Spleen (tissue), 11 donors: ENCODE data around the gene CCDC92. TPM values are rescaled to one million over a fixed set of nuclear protein-coding genes. Genes with fewer than 3 reads are reported as not detected.

Source experiments
- DNase-seq: peaks from one replicate; pipeline ENCODE4 v3.0.0-alpha.2; 2020
- H3K27ac ChIP-seq, 8 donors: fragments of 200-600 bp; sonication (generic) in 7 of 8; 1 replicate in 4 of 8; 2 replicates in 4 of 8; pipeline versions ENCODE4 v1.5.0 to v1.8.0; 2016 to 2021; ENCODE audit warnings: inconsistent platforms in 4 of 8, mild to moderate bottlenecking in 4 of 8, moderate library complexity in 1 of 8
- H3K27me3 ChIP-seq, 7 donors: fragments of 200-600 bp; sonication (generic) in 6 of 7; replicated peaks in 1 of 7; 1 replicate in 4 of 7; 2 replicates in 3 of 7; pipeline versions ENCODE4 v1.5.0 to v1.8.0; 2016 to 2021; ENCODE audit warnings: inconsistent platforms in 3 of 7, mild to moderate bottlenecking in 1 of 7
- H3K36me3 ChIP-seq, 6 donors: fragments of 200-600 bp; sonication (generic) in 5 of 6; 1 replicate in 4 of 6; 2 replicates in 2 of 6; pipeline versions ENCODE4 v1.5.0 to v1.8.0; 2016 to 2021; ENCODE audit warnings: inconsistent platforms in 2 of 6
- H3K4me1 ChIP-seq, 6 donors: fragments of 200-600 bp; sonication (generic) in 5 of 6; 1 replicate in 3 of 6; 2 replicates in 3 of 6; pipeline versions ENCODE4 v1.5.0 to v1.8.0; 2016 to 2021; ENCODE audit warnings: inconsistent platforms in 3 of 6
- H3K4me3 ChIP-seq, 8 donors: fragments of 200-600 bp; sonication (generic) in 7 of 8; 1 replicate in 4 of 8; 2 replicates in 4 of 8; pipeline versions ENCODE4 v1.5.0 to v1.8.0; 2016 to 2021; ENCODE audit warnings: inconsistent platforms in 4 of 8, mild to moderate bottlenecking in 4 of 8, moderate library complexity in 2 of 8
- H3K9me3 ChIP-seq, 8 donors: fragments of 200-600 bp; sonication (generic) in 7 of 8; 1 replicate in 4 of 8; 2 replicates in 4 of 8; pipeline versions ENCODE4 v1.5.0 to v1.8.0; 2016 to 2021; ENCODE audit warnings: inconsistent platforms in 4 of 8
- POLR2A ChIP-seq, 3 donors: fragments of 450-650 bp; IDR thresholded peaks; one replicate each; pipeline ENCODE4 v1.5.1; 2017; ENCODE audit warnings: antibody characterized with exemption in 3 of 3, mild to moderate bottlenecking in 1 of 3
- POLR2AphosphoS5 ChIP-seq, 3 donors: sonication (generic); formaldehyde crosslinking; IDR thresholded peaks; one replicate each; pipeline ENCODE4 v1.5.1; 2017; ENCODE audit warnings: antibody characterized with exemption in 3 of 3
- WGBS, 5 donors: extraction: QIAGEN DNeasy Blood & Tissue Kit in 3 of 5; methylation state at CpG; one replicate each; pipeline versions ENCODE4 v1.1.5 to v1.1.7; 2013 to 2018; 5-methylcytosine and 5-hydroxymethylcytosine counted together
- intact Hi-C: fragments of 100-400 bp; cut with DNase I; formaldehyde crosslinking; loops from one replicate; pipeline ENCODE4 v1.15.0; 2023; ENCODE audit warnings: low total_unique reads
- polyA plus RNA-seq, 3 donors: library from polyadenylated mRNA; stranded (reverse); fragments of 200-250 nt; gene quantifications; one replicate each; pipeline ENCODE4 v1.2.1, GENCODE V29; 2013
- total RNA-seq, 7 donors: library from RNA; depleted of rRNA in 3 of 7; stranded (reverse); fragments of >200 nt in 3 of 7; fragmentation: NEBNext Ultra II Directional in 4 of 7; extraction: Animal tissue kit (Norgen Biotek cat#: 25700) in 4 of 7; gene quantifications; one replicate each; pipeline versions ENCODE4 v1.1.0 to v1.2.1, GENCODE V29; 2016 to 2021
- TF ChIP-seq, protein P1 (sequence below), 11 experiments: fragments of 200-600 bp in 7 of 11; fragments of 450-650 bp in 4 of 11; sonication (generic) in 4 of 11; IDR thresholded peaks in 8 of 11; conservative IDR thresholded peaks in 3 of 11; 1 replicate in 7 of 11; 2 replicates in 4 of 11; pipeline versions ENCODE4 v1.4.0 to v1.8.0; 2016 to 2021; ENCODE audit warnings: antibody characterized with exemption in 11 of 11, inconsistent platforms in 4 of 11, mild to moderate bottlenecking in 1 of 11
- donor health status: healthy with polysubstance abuse.
- donor health status: DM: no; HTN: no; CAD: no; lungs with moderate emphysema.
- donor health status: DM: no; HTN: no; CAD: no.
- donor health status: Bipolar disorder and iron deficiency.
- donor health status: healthy.
- donor health status: DM: no; HTN: no; CAD: no.
- donor health status: DM: yes; HTN: yes; CAD: no.

CCDC92 gene
- total and polyA plus RNA-seq, 10 donors: 16.0 to 36.7 (median 27.8) TPM

DNA sequence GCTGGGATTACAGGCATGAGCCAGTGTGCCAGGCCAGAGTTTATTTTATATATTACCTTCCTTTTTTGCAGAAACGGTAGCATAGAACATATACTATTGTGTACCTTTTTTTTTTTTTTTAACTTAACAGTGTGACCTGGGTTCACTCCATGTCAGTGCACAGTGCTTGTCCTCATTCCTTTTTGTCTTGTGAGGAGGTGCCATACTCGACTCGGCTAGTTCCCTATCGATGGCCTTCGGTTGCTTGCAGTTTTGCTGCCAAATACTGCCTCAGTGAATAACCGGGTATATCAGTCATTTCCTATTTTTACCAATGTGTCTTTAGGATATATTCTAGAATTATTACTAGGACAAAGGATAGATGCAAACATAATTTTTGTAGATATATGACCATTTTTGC lies 37.1 kb upstream of the CCDC92 start:
- WGBS, 5 donors: 81 to 96% (median 93%) methylated on average over 6 of the region's 6 CpGs
- H3K4me1 ChIP-seq: peaks cover 0 to 36% (median 25%) of the 10 kb centered on the region in 6 donors

DNA sequence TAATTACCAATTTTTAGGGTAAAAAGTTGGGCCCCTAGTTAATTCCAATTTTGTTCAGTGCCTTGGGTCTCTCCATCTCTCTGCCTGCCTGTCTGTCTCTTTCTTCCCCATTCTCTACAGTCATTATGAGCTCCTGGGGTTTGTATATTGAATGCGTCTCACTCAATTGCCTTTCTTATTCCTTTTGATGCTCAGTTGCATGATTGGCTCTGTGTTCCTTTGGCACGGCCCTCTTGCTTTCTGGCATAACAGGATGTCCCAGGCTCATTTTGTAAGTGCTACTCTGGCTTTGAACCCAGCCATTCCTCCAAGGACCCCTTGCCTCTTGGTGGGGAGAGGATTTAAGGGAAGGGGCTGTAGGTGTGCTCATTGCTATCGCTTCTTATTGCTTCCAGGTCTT lies 36.0 kb upstream of the CCDC92 start:
- TF ChIP-seq POLR2AphosphoS5 (IDR thresholded peaks at IDR 0.05): no peak
- TF ChIP-seq, protein P1, sequence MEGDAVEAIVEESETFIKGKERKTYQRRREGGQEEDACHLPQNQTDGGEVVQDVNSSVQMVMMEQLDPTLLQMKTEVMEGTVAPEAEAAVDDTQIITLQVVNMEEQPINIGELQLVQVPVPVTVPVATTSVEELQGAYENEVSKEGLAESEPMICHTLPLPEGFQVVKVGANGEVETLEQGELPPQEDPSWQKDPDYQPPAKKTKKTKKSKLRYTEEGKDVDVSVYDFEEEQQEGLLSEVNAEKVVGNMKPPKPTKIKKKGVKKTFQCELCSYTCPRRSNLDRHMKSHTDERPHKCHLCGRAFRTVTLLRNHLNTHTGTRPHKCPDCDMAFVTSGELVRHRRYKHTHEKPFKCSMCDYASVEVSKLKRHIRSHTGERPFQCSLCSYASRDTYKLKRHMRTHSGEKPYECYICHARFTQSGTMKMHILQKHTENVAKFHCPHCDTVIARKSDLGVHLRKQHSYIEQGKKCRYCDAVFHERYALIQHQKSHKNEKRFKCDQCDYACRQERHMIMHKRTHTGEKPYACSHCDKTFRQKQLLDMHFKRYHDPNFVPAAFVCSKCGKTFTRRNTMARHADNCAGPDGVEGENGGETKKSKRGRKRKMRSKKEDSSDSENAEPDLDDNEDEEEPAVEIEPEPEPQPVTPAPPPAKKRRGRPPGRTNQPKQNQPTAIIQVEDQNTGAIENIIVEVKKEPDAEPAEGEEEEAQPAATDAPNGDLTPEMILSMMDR (IDR thresholded peaks at IDR 0.05 in 8 of 11, conservative IDR thresholded peaks at IDR 0.05 in 3 of 11): no peak
- no peak for TF ChIP-seq POLR2A (IDR thresholded peaks at IDR 0.05)
- no peaks in the 10 kb centered on the region for H3K27me3 ChIP-seq
- H3K4me3 ChIP-seq: no peak overlapping the region
- no peak overlapping the region for H3K27ac ChIP-seq
- peaks cover 0 to 36% (median 25%) of the 10 kb centered on the region in 6 donors for H3K4me1 ChIP-seq
- H3K9me3 ChIP-seq: no peaks in the 10 kb centered on the region
- H3K36me3 ChIP-seq: peaks cover 8 to 71% (median 23%) of the 10 kb centered on the region in 6 donors
- WGBS, 5 donors: 82 to 93% (median 85%) methylated on average over 3 of the region's 3 CpGs
- DNase-seq: no peak
- intact Hi-C loops: no loop called here

More for the DNA sequence above, 37.1 kb upstream of the CCDC92 start:
- Histone ChIP-seq H3K4me3 (no peak overlapping the region), H3K27me3 (no peaks in the 10 kb centered on the region), H3K27ac (no peak overlapping the region), H3K9me3 (no peaks in the 10 kb centered on the region), H3K36me3 (peaks cover 8 to 71% (median 22%) of the 10 kb centered on the region in 6 donors)
- DNase-seq: no peak
- TF ChIP-seq POLR2A (IDR thresholded peaks at IDR 0.05) (no peak), POLR2AphosphoS5 (IDR thresholded peaks at IDR 0.05) (no peak)
- TF ChIP-seq, protein P1 (IDR thresholded peaks at IDR 0.05 in 8 of 11, conservative IDR thresholded peaks at IDR 0.05 in 3 of 11): no peak
- intact Hi-C loops: no loop called here

DNA sequence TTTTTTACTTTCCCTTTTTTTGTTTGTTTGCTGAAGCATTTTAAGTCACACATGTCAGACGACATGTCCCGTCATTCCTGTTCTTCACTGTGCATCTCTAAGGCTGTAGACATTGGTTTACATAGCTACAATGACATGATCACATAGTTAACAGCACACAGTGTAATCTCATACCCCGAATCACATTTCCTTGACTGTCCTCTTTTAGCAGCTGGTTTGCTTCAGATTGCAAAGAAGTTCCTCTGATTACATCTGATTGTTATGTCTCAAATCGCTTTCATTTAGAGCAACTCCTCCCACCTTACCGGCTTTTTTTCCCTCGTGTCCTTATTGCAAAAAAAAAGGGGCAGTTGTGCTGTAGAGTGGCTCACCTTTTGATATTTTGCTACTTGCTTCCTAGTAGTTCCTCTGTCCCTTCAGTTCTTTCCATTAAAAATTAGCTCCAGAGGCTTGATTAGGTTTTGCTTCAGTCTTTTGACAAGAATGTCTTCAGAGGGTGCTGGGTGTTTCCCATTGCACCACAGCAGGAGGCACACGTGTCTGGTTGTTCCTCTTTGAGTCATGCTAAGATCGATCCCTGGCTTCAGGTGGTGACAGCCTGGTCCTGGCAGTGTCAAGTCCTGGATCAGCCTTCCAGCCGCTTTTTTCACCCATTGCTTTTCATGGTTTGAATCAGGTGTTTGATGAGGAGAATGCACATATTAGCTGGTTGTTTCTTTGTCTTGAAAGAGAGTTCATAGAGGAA lies 35.4 kb upstream of the CCDC92 start:
- H3K27ac ChIP-seq: no peak overlapping the region
- intact Hi-C loops: no loop called here
- 52 to 64% (median 60%) methylated on average over 9 of the region's 9 CpGs for WGBS, 5 donors
- DNase-seq: no peak
- peaks cover 0 to 36% (median 25%) of the 10 kb centered on the region in 6 donors for H3K4me1 ChIP-seq
- no peak for TF ChIP-seq POLR2AphosphoS5 (IDR thresholded peaks at IDR 0.05)
- TF ChIP-seq POLR2A (IDR thresholded peaks at IDR 0.05): no peak
- TF ChIP-seq, protein P1 (IDR thresholded peaks at IDR 0.05 in 8 of 11, conservative IDR thresholded peaks at IDR 0.05 in 3 of 11): no peak
- H3K27me3 ChIP-seq: no peaks in the 10 kb centered on the region
- H3K9me3 ChIP-seq: no peaks in the 10 kb centered on the region
- peaks cover 8 to 69% (median 20%) of the 10 kb centered on the region in 6 donors for H3K36me3 ChIP-seq
- no peak overlapping the region for H3K4me3 ChIP-seq
